GM21576 (cell line): Measurements from ENCODE around the gene TEKT1.
"Not testable (repeated sequence)": the region's sequence is repeated elsewhere in the genome, so short reads cannot be mapped to it uniquely, and the experiment has no call there.

Source experiments
- ATAC-seq: cut with Tn5 transposase; IDR thresholded peaks from one replicate; pipeline ENCODE4 v1.9.1; 2021; ENCODE audit warnings: mild to moderate bottlenecking, moderate library complexity; ENCODE audit not compliant: unreplicated experiment

TEKT1 gene

DNA sequence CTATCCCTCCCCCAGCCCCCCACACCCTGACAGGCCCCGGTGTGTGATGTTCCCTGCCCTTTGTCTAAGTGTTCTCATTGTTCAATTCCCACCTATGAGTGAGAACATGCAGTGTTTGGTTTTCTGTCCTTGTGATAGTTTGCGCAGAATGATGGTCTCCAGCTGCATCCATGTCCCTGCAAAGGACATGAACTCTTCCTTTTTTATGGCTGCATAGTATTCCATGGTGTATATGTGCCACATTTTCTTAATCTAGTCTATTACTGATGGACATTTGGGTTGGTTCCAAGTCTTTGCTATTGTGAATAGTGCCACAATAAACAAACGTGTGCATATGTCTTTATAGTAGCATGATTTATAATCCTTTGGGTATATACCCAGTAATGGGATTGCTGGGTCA lies 15.2 kb downstream of the TEKT1 start:
- not testable (repeated sequence) for ATAC-seq

DNA sequence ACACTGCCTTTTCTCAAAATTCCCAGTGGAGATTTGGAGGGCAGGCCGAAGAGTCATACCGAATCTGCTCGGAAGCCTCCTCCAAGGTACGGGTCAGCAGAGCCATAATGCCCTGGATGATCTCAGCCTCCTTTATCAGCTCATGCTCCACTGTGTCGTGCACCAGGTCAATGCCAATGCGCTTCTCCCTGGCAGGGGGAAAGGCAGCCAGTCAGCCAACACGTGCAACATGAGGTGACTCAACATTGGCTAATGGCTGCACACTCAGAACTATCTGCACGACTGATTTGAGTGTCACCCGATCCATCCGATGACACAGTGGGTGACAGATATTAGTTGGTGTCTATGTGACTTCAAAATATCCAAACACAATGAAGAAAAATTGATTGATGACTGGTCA lies 15.8 kb downstream of the TEKT1 start:
- no peak for ATAC-seq

DNA sequence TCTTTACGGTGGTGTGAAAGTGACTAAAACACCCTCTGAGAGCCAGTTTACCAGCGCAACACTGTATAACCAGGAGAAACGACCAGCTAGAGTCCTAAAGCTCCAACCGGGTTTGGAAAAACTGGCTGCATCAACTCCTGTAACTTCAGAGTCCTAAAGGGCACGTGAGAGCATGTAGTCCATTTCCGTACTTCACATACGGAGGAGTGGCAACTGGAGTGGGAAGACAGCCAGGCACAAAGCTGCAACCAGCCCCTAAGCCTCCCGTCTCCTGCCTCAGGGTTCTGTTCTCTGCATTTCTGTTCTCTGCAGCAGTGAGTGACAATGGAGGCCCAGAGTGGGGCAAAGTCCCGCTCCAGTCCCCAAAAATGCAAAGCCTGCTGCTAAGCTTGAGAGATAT lies 19.2 kb downstream of the TEKT1 start:
- ATAC-seq = no peak

DNA sequence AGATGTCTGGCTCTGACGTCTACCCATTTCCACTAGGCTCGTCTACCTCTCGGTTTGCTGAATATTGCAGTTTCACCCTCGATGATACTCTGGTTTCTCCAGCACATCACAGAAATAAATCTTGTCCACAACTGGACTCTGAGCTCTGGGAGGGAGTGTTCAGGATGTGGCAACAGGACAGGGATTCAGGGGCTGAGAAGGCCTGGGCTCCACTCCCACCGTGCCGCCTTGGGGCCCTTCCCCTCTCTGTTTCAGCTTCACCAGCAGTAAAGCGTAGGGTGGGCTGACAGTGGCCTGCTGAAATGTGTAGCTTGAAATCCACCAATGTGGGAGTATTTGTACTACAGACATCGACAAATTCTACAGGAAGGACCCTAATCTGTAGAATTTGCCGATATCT lies 20.0 kb downstream of the TEKT1 start:
- ATAC-seq = no peak

DNA sequence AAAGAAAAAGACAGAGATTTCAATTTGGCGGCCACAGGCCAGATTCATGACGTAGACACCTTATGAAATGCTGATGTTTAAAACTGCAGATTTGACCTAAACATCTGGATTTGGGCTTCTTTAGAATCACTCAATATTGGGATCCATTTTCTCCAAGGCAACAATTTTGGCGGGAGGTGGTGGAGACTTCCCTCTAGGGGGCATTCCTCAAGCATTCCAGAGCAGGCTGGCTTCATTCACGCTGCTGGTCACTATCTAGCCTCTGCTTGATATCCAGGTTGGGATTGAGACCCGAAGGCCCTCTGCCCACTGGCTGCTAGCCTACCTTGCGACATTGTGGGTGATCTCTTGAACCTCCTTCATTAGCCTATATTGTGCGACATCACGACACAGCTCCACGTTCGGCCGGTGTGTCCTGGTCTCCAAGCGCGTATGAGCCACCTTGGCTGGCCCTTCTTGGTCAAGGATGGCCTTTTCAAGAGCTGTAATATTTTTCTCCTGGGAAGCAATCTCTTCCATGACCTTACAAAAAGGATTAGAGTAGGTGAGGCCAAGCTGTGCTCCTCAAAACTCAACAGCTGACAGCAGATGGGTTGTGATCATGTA lies 31.0 kb downstream of the TEKT1 start:
- ATAC-seq = no peak

DNA sequence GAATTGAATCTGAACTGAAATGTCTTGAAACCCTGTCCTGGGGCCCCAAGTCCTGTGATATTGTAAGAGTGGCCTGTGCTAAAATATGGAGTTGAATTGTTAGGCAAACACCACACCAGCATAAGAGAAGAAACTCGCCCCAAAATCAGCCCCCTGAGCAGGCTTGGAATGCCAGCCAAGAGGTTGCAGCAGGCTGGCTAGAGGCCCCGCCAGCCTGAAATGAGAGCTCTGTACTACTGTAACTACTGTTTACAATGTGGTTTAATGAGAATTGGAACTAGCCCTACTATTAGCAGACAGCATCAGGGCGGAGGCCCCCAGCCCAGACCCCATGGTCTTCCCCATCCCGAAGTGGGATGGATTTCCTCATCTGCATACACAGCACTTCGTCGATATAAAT lies 31.8 kb downstream of the TEKT1 start:
- no peak for ATAC-seq

DNA sequence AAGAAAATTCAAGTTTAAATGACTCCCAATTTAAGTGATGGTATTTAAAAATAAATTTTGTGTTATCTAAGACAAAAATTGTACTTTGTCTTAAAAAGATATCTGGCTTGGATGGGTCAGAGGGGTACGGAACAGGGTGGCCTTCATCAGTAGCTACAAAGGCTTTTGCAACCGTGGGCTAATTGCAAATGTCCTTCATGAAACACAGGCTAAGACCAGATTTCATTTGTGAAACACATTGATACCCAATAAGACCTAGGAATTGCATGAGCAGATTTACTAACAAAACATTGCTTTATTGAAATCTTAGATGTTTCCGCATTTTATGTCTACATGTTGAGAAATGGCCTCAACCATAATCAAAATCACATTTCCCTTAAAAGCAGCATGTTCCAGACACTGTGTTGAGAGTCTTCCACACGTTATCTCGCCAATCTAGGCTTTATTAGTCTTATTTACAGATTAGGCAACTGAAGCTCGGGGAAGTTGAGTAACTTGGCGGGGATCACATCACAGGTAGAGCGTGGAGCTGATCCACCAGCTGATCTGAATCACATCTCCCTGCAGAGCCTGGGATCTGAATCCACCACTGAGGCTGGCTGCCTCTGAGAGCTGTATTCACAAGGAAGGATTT lies 33.7 kb downstream of the TEKT1 start:
- no peak for ATAC-seq

DNA sequence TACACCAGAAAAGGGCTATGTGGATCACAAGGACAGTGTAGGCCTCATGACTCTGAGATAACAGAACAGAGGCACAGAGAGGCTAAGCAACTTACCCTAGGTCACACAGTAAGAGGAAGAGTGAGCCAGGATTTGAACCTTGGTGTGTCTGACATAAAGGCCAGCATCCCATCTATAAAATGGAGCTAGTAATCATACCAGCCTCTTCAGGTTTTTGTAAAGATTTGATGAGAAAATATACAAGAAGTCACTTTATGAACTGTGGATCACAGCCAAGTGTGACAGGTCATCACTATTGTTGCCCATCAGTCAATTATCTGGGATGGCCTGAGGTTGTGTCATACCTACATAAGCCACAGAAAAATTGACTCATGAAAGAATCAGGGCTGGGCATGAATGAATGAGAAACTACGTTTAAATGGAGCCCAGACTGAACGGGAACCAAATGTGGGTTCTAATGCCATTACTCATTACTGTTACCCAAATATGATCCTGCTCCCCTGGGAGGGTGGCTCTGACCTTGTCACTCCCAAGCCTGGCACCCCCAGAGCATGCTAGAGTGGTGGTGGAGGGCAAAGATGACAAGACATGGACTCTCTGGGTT lies 34.5 kb downstream of the TEKT1 start:
- ATAC-seq = no peak

DNA sequence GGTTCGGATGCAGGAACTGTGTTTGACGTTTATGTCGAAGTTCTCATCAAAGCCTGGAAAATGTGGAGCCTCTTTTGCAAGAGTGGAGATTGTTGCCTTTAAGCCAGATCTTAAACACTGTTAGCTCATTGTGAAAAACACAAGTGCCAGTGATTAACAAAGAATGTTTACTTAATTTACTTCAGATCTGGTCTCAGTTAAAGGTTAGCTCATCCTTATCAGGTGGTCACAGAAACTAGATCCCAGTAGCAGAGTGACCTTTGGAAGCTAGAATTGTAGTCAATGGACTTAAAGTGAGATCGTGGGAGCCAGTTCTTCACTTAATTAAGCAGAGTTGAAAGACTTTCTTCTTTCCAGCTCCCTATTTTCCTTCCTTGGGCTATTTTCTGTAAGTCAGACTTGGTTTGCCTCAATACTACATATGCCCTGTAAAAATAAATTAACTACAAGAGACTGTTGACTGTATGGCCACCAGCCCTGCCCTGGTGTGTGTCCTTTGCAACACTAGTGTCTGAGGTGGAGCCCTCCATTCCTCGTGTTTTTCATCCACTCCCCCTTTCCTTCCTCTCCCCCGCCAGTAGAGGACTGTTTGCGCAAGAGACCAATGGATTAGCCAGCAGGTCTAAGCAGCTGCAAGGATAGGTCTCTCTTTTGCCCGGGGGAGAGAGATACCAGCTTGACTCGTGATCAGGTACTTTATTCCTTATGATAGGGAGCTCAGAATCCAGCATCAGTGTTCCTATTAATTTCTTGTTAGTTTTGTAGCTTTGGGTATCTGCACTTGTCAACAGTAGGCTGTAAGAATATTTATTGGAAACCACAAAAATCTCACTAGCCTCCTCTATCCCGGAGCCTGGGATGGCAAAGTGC lies 35.3 kb downstream of the TEKT1 start:
- no peak for ATAC-seq

DNA sequence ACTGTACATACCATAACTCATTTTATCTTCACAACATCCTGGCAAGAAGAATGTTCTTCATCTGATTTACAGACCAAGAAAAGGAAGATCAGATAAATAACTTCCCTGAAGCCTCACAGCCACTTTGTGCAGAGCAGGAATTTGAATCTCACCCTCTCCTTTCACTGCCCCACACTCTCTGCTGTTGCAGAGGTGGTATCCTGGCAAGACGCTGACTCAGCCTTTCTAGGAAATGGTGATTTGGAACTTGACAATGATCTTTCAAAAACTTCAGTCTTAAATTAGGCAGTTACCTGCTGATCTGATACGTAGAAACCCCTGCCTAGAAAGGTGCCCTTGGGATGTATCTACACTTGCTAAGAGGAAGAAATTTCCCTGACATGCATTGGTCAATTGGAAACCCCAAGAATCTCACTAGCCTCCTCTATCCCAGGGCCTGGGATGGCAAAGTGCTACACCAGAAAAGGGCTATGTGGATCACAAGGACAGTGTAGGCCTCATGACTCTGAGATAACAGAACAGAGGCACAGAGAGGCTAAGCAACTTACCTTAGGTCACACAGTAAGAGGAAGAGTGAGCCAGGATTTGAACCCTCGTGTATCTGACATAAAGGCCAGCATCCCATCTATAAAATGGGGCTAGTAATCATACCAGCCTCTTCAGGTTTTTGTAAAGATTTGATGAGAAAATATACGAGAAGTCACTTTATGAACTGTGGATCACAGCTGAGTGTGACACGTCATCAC lies 37.6 kb downstream of the TEKT1 start:
- no peak for ATAC-seq

DNA sequence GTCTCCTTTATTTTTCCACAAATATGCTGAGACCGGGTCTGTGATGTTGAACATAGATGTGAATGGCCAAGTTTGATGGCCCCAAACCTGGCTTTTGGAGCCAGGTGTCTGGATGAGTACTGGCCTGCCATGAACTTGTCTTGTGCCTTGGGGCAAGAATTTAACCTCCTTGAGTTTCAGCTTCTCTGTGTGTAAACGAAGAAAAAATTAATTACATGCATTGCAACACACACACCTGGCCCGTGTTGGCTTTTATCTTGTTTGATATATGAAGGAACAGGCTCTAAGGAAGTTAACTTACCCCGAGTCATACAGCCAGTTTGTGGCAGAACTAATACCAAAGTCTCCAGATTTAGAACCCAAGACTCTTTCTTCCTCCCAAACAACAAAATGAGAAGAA lies 42.4 kb downstream of the TEKT1 start:
- ATAC-seq = no peak

DNA sequence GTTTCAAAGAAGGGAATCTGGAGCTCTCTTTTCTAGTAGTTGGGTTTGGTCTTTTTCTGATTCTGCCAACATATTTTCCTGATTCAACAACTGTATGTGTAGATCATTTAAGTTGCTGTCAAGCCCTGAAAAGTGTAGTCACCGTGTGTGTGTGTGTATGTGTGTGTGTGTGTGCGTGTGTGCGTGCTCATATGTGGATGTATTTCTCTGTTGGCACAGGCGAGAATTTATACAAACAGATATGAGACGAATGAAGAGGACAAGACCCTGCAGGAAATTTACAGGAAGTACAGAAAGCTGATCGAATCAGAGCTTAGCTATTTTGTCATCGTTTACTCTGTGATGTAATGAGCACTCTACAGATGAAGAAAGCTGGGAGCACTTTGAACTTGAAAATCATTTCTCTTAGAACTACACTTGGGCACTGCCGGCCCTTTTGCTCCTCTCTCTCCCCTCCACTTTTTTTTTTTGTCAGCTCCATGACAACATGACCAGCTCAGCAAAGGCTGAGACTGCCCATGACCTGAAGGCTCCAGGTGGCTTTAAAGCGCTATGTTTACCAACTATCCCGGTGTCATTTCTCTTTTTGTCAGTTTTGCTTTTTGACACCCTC lies 44.3 kb downstream of the TEKT1 start:
- ATAC-seq = no peak

DNA sequence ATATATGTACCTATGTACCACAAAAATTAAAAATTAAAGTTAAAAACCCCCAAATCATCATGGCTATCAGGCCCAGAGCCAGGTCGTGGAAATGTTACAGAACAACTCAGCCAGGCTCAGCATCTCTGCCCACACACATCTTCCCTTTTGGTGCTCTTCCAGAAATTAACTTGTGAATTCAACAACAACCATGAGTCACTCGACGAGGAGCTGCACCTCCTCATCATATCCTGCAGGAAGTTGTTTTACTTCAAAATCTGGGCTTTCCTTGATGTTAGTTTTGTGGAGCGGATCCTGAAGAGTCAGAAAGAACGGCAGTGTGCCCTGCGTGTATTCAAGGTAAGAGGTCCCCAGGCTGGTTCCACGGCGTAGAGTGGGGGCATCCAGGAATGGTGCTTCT lies 44.9 kb downstream of the TEKT1 start:
- no peak for ATAC-seq

DNA sequence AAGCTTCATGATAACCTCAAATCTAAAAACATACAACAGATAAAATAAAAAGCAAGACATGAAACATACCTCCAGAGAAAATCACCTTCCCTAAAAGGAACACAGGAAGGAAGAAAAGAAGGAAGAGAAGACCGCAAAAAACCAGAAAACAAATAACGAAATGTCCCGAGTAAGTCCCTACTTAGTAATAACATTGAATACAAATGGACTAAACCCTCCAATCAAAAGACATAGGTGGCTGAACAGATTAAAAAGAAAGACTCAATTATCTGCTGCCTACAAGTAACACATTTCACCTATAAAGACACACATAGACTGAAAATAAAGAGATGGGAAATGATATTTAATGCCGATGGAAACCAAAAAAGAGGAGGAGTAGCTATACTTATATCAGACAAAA lies 49.3 kb downstream of the TEKT1 start:
- no peak for ATAC-seq

DNA sequence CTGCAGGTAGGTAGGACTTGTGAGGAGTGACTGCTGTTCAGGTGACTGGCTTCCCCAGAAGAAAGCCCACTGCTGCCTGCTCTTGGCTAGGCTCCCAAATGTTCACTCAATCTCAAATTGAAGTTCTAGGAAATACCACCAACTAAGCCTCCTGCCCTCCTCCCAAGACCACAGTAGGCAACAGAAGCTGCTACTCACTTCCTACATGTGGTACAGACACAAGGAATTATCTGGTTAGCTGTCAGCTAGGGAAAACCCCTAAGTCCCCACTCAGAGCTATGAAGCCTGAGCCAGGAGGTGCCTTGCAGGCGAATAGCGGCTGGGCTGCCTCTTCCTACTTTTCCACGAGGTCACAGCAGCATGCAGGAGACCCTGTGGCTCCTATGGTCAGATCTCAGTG lies 50.6 kb downstream of the TEKT1 start:
- no peak for ATAC-seq

DNA sequence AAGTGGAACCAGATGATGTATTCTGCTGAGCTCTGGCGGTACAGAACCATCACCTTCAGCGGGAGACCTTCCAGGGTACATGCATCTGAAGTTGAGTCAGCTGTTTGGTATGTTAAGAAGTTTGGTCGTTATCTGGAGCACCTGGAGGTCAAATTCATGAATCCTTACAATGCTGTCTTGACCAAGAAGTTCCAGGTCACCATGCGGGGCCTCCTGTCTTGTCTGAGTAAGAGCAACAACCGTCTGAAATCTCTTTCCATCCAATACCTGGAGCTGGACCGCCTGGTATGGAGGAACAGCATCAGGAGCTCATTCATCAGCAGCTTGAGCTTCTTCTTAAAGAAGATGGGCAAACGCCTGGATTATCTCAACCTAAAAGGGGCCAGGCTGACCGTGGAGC lies 51.5 kb downstream of the TEKT1 start:
- no peak for ATAC-seq

DNA sequence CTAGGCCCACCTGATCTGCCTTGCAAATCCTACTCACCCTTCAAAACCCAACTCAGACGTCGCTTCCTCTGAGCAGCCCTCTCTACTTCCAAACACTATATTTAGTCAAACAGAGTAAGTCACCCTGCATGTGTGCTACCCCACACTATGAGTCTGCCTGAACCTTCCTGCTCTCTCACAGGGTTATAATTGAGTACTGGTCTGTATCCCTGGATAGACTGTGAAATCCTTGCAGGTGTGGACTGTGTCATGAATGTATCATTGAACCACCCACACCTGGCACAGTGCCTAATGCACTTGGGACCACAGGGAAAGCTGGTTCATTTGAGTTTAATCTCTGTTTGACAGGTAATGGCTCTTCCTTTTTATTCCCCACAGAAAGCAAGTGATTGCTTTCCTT lies 52.1 kb downstream of the TEKT1 start:
- ATAC-seq = no peak

DNA sequence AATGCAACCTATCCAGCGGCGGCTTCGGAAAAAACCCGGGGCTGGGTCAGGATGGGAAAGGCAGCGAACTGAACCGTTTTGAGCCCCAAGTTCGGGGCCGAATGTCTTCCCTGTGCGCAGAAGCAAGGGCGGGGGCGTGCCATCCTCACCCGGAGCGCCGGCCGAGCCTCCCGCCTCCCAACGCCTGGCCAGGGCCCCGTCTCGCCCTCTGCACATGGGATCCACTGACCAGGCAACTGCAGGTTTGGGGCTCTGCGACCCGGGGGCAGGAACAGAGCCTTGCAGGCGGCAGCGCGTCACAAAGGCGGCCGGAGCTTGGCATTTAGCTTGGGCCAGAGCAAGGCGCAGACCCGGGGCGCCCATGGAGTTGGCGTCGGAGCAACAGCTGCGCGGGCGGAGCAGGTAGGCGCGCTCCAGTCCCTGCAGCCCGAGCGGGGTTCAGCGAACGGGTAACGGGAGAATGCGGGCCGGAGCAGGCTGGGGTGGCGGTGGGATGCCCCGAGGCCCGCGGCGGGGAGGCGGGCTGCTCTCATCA lies 55.6 kb downstream of the TEKT1 start, which contains the start of gene FBXO39:
TSS of gene FBXO39 (plus strand) at position 345 of the 535 bp plus-strand sequence. CDS start 3,654 bp downstream, outside the sequence.
- ATAC-seq = no peak

DNA sequence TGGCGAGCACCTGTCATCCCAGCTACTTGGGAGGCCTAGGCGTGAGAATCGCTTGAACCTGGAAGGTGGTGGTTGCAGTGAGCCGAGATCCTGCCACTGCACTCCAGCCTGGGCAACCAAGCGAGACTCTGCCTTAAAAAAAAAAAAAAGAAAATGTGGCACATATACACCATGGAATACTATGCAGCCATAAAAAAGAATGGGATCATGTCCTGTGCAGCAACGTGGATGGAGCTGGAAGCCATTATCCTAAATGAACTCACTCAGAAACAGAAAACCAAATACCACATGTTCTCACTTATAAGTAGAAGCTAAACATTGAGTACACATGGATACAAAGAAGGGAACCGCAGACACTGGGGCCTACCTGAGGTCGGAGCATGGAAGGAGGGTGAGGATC lies 56.6 kb downstream of the TEKT1 start:
- ATAC-seq = not testable (repeated sequence)

DNA sequence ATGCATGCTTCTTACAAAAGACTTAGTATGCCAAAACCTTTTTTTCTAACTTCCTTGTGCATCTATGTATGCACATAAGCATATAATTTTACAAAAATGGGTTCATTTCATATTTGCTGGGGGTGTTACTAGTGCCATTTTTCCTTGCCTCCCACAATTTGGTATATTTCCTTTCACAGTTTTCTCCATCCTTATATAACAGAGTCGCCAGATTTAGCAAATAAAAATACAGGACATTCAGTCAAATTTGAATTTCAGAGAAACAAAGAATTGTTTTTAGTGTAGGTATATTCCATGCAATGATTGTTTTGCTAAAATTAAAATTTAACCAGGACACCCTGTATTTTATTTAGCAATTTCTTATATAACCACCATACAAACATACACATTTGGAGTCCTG lies 59.5 kb downstream of the TEKT1 start:
- ATAC-seq = no peak
